Measurements from ENCODE around the gene BLID. TPM values are rescaled to one million over a fixed set of nuclear protein-coding genes. Genes with fewer than 3 reads are reported as not detected.

BLID gene
- total RNA-seq, 1 donor from 2014 or later: 1.9 TPM

DNA sequence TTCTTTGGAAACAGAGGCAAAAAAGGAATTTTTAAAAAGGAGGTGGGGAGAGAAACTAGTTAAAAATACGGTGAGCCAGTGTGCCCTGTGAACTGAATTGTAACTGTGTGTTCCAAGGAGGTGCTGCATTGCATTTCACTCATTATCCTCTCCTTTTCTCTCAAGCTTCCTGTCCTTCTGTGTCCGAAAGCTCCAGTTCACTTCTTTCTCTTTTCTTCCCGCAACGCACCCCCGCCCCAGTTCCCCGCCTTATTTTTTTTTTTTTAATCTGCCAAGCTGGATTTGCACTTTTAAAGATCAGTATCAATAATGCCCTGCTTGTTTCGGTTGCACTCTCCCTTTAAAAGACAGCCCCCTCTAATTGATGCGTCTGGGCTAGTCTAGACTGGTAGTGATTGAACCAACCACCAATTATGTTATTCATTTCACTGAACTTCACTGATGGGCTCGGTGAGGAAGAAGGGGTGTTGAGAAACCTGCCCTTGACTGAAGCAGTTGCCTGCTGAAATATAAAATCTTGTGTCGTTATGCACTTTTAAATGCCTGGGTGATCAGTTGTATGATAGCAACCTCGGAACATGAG is 18.5 kb downstream of the BLID start:
- no peak overlapping the region for H3K4me3 ChIP-seq (ENCODE audit: low read depth, low read length)
- no peak for DNase-seq (ENCODE audit: low read depth)
- TF ChIP-seq, protein P1, sequence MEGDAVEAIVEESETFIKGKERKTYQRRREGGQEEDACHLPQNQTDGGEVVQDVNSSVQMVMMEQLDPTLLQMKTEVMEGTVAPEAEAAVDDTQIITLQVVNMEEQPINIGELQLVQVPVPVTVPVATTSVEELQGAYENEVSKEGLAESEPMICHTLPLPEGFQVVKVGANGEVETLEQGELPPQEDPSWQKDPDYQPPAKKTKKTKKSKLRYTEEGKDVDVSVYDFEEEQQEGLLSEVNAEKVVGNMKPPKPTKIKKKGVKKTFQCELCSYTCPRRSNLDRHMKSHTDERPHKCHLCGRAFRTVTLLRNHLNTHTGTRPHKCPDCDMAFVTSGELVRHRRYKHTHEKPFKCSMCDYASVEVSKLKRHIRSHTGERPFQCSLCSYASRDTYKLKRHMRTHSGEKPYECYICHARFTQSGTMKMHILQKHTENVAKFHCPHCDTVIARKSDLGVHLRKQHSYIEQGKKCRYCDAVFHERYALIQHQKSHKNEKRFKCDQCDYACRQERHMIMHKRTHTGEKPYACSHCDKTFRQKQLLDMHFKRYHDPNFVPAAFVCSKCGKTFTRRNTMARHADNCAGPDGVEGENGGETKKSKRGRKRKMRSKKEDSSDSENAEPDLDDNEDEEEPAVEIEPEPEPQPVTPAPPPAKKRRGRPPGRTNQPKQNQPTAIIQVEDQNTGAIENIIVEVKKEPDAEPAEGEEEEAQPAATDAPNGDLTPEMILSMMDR (conservative IDR thresholded peaks at IDR 0.05; ENCODE audit: low read depth, low read length): no peak

DNA sequence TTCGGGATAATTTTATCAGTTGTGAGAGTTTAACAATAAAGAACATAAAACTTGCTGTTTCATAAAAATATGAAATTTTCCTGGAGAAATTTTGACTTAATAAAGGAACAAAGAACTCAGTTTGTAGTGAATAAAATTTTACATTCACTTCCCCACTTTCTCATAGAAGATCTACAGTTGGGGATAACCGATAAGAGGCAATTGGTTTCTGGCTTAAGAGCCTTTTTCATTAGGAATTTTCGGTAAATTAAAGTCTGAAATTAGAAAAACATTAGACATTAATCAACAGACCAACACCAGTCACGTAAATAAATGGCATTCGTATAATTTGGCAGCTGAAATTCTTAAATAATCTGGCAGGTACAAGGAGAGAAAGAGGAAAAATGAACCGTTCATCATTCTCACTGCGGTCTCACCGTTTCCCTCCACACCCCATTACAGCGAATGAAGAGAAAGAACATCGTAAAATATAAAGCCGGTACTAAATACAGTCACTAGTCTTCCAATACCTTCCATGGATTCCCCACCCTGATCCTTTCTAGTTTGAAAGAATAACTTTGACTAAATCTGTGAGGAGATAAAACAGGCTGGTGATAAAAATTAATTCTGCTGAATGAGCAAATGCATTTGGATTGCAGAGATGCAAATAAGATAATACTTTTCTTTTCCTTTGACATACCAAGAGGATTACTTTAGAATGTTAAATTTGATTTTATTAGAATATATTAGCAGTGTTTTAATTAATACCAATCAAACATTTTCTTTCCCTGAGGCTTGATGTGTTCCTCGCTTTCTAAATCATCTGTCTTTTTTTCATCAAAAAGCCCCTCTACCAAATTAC is 19.5 kb downstream of the BLID start:
- TF ChIP-seq, protein P1 (conservative IDR thresholded peaks at IDR 0.05; ENCODE audit: low read depth, low read length): no peak
- DNase-seq (ENCODE audit: low read depth): no peak
- H3K4me3 ChIP-seq (ENCODE audit: low read depth, low read length): no peak overlapping the region

DNA sequence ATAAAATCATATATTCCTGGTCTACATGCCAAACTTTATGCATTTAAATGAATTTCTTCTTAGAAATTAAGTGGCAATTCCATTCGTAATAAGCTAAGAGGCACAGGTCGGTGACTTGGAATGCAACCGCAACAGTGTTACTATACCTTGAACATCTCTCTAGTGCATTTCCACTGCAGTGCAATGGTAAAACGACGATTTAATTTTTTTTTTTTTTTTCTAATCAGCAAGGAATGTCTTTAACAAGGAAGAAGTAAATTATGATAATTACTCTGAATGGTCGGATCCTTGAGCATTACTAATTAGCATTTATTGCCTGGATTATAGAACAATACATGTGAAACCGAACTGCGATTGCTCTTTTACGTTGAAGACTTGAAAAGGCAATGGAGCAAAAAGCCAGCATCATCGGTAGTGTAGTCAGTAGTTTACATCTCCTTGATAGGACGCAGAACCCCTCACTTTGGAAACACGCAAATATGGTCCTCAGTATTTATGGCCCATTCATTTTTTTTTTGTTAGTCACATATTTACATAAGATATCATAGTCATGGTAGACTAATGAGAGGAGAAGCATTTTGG is 20.2 kb downstream of the BLID start:
- TF ChIP-seq, protein P1 (conservative IDR thresholded peaks at IDR 0.05; ENCODE audit: low read depth, low read length): no peak
- no peak for DNase-seq (ENCODE audit: low read depth)
- no peak overlapping the region for H3K4me3 ChIP-seq (ENCODE audit: low read depth, low read length)

DNA sequence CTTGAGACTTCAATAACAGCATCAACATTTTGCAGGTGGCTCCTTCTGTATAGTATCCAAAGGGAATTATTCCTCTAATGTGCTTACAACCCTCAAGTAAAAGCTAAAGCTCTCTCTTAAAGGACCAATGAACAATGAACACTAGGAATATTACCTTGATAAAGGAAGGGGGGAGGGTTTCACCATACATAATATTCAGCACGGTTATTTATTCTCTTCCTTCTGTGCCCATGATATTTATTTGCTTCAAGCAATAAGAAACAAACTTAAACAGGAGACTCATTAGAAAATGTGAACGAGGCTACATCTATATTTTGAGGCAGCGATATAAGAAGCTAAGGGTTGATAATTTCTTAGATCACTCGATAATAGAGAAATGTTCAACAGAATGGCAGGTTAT is 21.2 kb downstream of the BLID start:
- DNase-seq (ENCODE audit: low read depth): no peak
- no peak overlapping the region for H3K4me3 ChIP-seq (ENCODE audit: low read depth, low read length)
- TF ChIP-seq, protein P1 (conservative IDR thresholded peaks at IDR 0.05; ENCODE audit: low read depth, low read length): no peak

DNA sequence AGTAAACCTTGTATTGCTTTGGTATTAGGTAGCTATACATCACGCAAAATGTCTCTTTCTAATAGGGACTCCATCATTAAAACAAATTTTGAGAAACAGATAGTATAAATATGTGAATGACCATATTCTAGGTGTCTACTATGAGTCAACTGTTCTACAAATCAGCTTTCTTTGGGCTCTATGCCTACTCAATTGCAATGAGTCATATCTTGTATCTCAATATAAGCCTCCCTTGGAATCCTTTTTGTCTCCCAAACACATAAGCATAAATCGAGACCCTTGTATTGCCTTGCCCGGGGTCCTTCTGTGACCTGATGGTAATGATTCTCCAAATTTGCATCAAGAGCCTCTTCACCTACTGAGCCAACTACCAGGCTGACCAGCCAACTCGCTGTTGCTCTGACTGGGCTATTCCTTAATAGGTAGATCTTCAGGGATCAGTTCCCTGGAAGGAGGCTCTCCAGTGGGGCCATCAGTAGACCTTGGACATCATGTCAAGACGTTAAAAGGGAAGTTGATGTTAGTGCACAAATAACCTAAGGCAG is 22.2 kb downstream of the BLID start:
- TF ChIP-seq, protein P1 (conservative IDR thresholded peaks at IDR 0.05; ENCODE audit: low read depth, low read length): no peak
- no peak for DNase-seq (ENCODE audit: low read depth)
- no peak overlapping the region for H3K4me3 ChIP-seq (ENCODE audit: low read depth, low read length)

DNA sequence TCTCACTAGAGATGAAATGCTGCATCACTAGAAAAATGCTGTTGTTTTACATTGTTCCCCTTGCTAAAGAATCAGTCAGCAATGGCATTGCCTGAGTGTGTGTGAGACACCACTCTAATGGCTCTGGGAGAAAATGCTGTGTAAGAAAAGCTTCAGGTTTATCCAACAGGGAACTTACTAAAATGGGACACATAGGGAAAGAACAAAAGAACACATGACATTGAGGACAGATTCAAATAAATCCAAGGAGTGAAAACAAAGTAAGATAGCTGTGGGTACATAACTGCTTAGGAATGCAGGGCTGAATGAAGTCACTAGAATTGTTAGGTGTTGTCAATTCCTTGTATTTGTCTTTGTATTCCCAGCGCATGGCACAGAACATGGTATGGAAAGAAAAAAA is 24.2 kb downstream of the BLID start:
- no peak overlapping the region for H3K4me3 ChIP-seq (ENCODE audit: low read depth, low read length)
- TF ChIP-seq, protein P1 (conservative IDR thresholded peaks at IDR 0.05; ENCODE audit: low read depth, low read length): no peak
- DNase-seq (ENCODE audit: low read depth): no peak
